ENCODE measurements around the gene ATXN7. TPM values are rescaled to one million over a fixed set of nuclear protein-coding genes. Genes with fewer than 3 reads are reported as not detected.

The ATXN7 gene
- total RNA-seq, 2 experiments from 2014 or later: 59.5 to 61.2 TPM

GRCh38 chr3:64026346-64026745 is 162.7 kb downstream of the ATXN7 start:
- peaks cover 12% of the 10 kb centered on the region for H3K36me3 Mint-ChIP-seq (ENCODE audit: low read depth)
- peaks cover 25% of the 10 kb centered on the region for H3K27me3 Mint-ChIP-seq
- no peak for DNase-seq
- POLR2A ChIA-PET: no interaction called here
- H3K9me3 Mint-ChIP-seq: no peaks in the 10 kb centered on the region
- H3K27ac Mint-ChIP-seq: no peak overlapping the region
- no peak overlapping the region for H3K4me3 Mint-ChIP-seq
- CTCF ChIA-PET: interaction anchor here (1.1 kb wide), 1 partner anchor 23 kb away, joined by 3 read pairs; no protein-coding TSS in a partner anchor
- peaks cover 31% of the 10 kb centered on the region for H3K4me1 Mint-ChIP-seq

DNA sequence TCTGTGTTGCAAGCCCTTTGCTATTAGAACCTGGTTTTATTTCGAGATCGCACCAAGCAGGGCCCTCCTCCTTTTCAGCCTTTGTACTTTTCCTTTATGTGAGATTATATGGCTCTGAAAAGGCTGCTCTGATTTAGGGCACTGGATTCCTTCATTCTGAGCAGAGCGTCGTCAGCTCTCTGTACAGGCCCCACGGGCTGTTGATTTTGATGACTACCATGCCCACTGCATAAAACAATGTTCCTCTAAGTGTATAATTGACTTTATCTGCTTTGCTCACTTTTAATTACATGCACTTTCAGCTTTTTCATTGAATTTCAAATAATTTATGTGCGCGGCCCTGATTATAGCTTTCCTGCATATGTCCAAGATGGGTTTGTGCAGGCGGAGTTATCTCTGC is 164.0 kb downstream of the ATXN7 start:
- Mint-ChIP-seq H3K4me3 (no peak overlapping the region), H3K27ac (no peak overlapping the region), H3K27me3 (peaks cover 25% of the 10 kb centered on the region), H3K36me3 (ENCODE audit: low read depth) (no peaks in the 10 kb centered on the region), H3K9me3 (no peaks in the 10 kb centered on the region), H3K4me1 (peaks cover 19% of the 10 kb centered on the region)
- ChIA-PET POLR2A (no interaction called here), CTCF (no interaction called here)
- DNase-seq: no peak

DNA sequence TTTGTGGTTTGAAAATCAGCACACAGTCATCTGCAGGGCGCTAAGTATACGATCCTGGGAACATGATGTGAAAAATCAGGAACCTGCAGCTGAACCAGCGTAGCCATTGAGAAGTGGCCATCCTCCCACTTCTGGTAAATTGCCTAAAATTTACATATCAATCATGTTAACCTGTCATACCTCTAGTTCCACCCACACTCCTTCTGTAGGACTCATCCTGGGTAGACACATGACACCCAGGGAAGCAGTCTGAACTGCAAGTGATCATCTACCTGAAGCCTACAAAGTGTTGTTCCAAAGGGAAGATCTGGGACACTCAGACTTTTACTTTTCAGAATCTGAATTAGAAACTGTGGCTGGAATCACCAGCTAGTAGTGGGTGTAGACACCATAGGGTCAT is 165.1 kb downstream of the ATXN7 start:
- ChIA-PET CTCF (interaction anchor here (3.6 kb wide), 1 partner anchor 455 kb away, joined by 28 read pairs; no protein-coding TSS in a partner anchor), POLR2A (no interaction called here)
- no peak overlapping the region for H3K4me3 Mint-ChIP-seq
- H3K27me3 Mint-ChIP-seq: peaks cover 25% of the 10 kb centered on the region
- peaks cover 15% of the 10 kb centered on the region for H3K4me1 Mint-ChIP-seq
- no peaks in the 10 kb centered on the region for H3K36me3 Mint-ChIP-seq (ENCODE audit: low read depth)
- H3K9me3 Mint-ChIP-seq: no peaks in the 10 kb centered on the region
- no peak overlapping the region for H3K27ac Mint-ChIP-seq
- DNase-seq: no peak

DNA sequence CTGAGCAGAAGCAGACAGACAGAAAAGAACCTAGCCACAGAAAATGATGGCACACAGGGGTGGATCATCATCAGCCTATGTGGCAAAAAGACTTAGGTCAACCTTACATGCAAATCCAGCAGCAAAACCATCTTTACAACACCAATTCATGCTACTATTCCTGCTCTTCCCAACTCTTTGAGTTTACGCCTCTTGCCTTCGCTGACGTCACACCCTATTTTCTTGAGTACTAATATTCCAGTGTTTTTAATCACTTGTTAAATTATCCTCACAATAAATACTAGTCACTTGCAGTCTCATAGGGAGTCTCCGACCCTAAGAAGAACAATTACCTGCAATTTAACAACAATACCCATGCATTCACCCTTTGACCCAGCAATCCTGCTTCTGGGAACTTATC is 165.6 kb downstream of the ATXN7 start:
- Mint-ChIP-seq H3K36me3 (ENCODE audit: low read depth) (no peaks in the 10 kb centered on the region), H3K4me1 (peaks cover 10% of the 10 kb centered on the region), H3K4me3 (no peak overlapping the region), H3K27ac (no peak overlapping the region), H3K27me3 (peaks cover 27% of the 10 kb centered on the region), H3K9me3 (no peaks in the 10 kb centered on the region)
- CTCF ChIA-PET: interaction anchor here (0.7 to 3.6 kb wide), 5 partner anchors 10 to 455 kb away, joined by 3 to 28 read pairs (median 5); no protein-coding TSS in a partner anchor
- POLR2A ChIA-PET: no interaction called here
- DNase-seq: no peak

GRCh38 chr3:64030741-64031140 is 167.1 kb downstream of the ATXN7 start:
- peak; percentile 71 for DNase-seq
- Mint-ChIP-seq H3K9me3 (no peaks in the 10 kb centered on the region), H3K36me3 (ENCODE audit: low read depth) (no peaks in the 10 kb centered on the region), H3K4me3 (peak overlapping the region; percentile 63), H3K27me3 (peaks cover 32% of the 10 kb centered on the region), H3K27ac (peak overlapping the region; percentile 41), H3K4me1 (peaks cover 8% of the 10 kb centered on the region)
- ChIA-PET POLR2A (no interaction called here), CTCF (interaction anchor here (0.7 to 3.6 kb wide), 18 partner anchors 9 to 618 kb away, joined by 3 to 28 read pairs (median 4); no protein-coding TSS in a partner anchor)

- Mint-ChIP-seq H3K9me3 (no peaks in the 10 kb centered on the region), H3K27me3 (peaks cover 33% of the 10 kb centered on the region), H3K27ac (no peak overlapping the region), H3K4me1 (peaks cover 8% of the 10 kb centered on the region), H3K36me3 (ENCODE audit: low read depth) (no peaks in the 10 kb centered on the region), H3K4me3 (no peak overlapping the region)
- no peak for DNase-seq
- CTCF ChIA-PET: interaction anchor here (0.7 to 3.6 kb wide), 8 partner anchors 37 to 499 kb away, joined by 3 to 28 read pairs (median 4); no protein-coding TSS in a partner anchor
- POLR2A ChIA-PET: no interaction called here
Measured at GRCh38 chr3:64031540-64032508, 168.2 kb downstream of the ATXN7 start.

GRCh38 chr3:64033069-64033468 is 169.4 kb downstream of the ATXN7 start:
- CTCF ChIA-PET: interaction anchor here (0.9 kb wide), 1 partner anchor 9 kb away, joined by 3 read pairs; the partner anchor contains the start of gene PSMD6
- no peak overlapping the region for H3K27ac Mint-ChIP-seq
- POLR2A ChIA-PET: no interaction called here
- peaks cover 24% of the 10 kb centered on the region for H3K27me3 Mint-ChIP-seq
- no peak overlapping the region for H3K4me3 Mint-ChIP-seq
- no peak for DNase-seq
- no peaks in the 10 kb centered on the region for H3K9me3 Mint-ChIP-seq
- peaks cover 8% of the 10 kb centered on the region for H3K4me1 Mint-ChIP-seq
- H3K36me3 Mint-ChIP-seq (ENCODE audit: low read depth): no peaks in the 10 kb centered on the region

DNA sequence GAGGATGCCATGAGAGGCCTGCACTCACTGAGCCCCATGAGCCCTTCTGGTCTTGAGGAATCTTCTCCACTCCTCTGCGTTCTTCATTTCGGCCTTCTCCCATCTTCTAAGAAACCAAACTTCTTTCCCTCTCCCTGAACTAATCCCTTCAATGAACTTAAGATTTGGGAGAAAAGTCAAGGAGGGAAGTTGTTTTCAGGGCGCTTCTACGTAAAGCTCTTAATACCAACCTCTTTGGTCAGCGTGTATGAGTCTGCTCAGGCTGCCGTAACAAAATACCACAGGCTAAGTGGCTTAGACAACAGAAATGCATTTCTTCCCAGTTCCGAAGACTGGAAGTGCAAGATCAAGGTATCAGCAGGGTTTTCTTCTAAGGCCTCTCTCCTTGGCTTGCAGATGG is 173.4 kb downstream of the ATXN7 start:
- POLR2A ChIA-PET: no interaction called here
- no peaks in the 10 kb centered on the region for H3K9me3 Mint-ChIP-seq
- H3K4me1 Mint-ChIP-seq: no peaks in the 10 kb centered on the region
- peaks cover 27% of the 10 kb centered on the region for H3K27me3 Mint-ChIP-seq
- DNase-seq: no peak
- CTCF ChIA-PET: no interaction called here
- H3K27ac Mint-ChIP-seq: no peak overlapping the region
- no peak overlapping the region for H3K4me3 Mint-ChIP-seq
- no peaks in the 10 kb centered on the region for H3K36me3 Mint-ChIP-seq (ENCODE audit: low read depth)

DNA sequence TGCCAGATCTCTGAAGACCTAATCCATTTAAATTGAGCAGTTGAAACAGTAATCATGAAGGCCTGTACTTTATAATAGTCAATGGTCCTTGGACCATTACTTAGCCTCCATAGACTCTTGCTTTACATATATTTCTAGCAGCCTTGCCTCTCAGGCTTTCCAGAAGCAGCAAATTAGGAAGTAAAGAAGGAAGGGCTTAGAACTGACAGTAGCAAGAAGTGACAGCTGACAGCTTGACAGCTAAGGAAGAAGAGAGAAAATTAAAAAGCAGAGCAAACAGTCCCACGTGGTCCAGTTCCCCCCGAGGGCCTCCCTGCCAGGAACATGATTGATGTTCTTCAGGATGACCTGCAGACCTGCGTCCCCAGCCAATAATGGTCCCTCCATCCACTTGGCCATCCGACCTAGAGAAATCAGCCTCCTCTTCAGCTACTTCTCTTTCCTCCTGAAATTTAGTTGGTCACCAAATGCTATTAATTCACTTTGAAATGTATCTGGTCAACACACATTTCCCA is 174.6 kb downstream of the ATXN7 start:
- no peaks in the 10 kb centered on the region for H3K4me1 Mint-ChIP-seq
- no peaks in the 10 kb centered on the region for H3K36me3 Mint-ChIP-seq (ENCODE audit: low read depth)
- H3K27me3 Mint-ChIP-seq: peaks cover 31% of the 10 kb centered on the region
- H3K4me3 Mint-ChIP-seq: no peak overlapping the region
- no peaks in the 10 kb centered on the region for H3K9me3 Mint-ChIP-seq
- no peak overlapping the region for H3K27ac Mint-ChIP-seq
- POLR2A ChIA-PET: no interaction called here
- DNase-seq: no peak
- CTCF ChIA-PET: interaction anchor here (0.8 to 1.8 kb wide), 2 partner anchors 8 to 425 kb away, joined by 3 to 5 read pairs; no protein-coding TSS in a partner anchor

DNA sequence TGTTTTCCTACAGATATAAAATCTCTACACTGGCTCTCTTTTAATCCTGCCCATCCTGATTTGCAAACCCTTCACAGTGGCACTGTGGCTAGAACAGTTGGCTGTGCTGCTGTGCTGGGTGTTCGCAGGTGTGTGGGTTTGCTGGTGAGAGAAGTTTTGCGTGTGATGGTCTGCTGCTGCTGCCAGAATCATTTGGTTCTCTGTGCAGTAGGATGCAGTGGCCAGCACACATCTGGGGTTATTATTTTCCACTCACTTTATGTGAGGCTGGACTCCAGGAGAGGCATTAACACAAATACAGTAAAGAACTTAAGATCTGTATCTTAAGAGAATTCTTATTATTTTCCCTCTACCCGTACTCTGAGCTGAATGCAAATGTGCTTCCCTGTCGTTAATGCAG is 175.7 kb downstream of the ATXN7 start:
- POLR2A ChIA-PET: no interaction called here
- no peaks in the 10 kb centered on the region for H3K4me1 Mint-ChIP-seq
- H3K9me3 Mint-ChIP-seq: no peaks in the 10 kb centered on the region
- CTCF ChIA-PET: interaction anchor here (1.8 kb wide), 1 partner anchor 9 kb away, joined by 5 read pairs; no protein-coding TSS in a partner anchor
- no peak for DNase-seq
- H3K27me3 Mint-ChIP-seq: peaks cover 30% of the 10 kb centered on the region
- H3K36me3 Mint-ChIP-seq (ENCODE audit: low read depth): no peaks in the 10 kb centered on the region
- H3K4me3 Mint-ChIP-seq: no peak overlapping the region
- H3K27ac Mint-ChIP-seq: no peak overlapping the region

DNA sequence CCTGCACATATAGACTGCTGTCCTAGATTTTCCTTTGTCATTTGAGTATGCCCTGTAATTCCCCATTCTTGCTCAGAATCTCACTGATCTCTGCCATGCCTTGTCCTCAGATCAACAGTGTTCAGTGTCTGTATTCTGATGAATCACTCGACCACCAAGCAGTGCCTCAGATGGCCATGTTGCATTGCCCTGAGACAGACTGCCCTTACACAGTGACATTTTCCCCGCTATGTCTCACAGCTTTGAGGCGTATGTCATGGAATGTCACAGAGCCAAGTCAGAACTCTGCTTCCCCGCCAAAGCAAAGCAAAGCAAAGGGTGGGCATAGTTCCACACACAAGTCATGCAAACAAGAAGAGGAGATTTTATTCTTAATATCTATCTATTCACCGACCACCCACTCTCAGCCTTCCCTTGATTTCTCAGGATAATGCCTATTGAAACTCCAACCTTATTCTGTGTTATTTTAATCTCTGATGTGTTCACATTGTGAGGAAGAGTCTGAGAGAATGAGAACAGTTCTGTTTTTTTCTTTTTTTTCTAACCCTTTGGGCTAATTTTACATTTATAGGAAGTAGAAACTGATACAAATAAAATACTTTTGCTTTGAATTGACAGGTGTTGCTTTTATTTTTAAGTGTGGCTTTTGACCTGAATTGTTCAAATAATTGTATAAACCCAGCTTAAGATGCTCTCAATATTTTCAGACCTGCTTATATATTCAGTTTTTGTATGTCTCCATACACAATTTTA is 176.5 kb downstream of the ATXN7 start:
- H3K4me3 Mint-ChIP-seq: no peak overlapping the region
- ChIA-PET POLR2A (no interaction called here), CTCF (interaction anchor here (1.8 kb wide), 1 partner anchor 10 kb away, joined by 5 read pairs; no protein-coding TSS in a partner anchor)
- H3K27ac Mint-ChIP-seq: no peak overlapping the region
- H3K4me1 Mint-ChIP-seq: no peaks in the 10 kb centered on the region
- DNase-seq: no peak
- H3K27me3 Mint-ChIP-seq: peaks cover 28% of the 10 kb centered on the region
- H3K36me3 Mint-ChIP-seq (ENCODE audit: low read depth): no peaks in the 10 kb centered on the region
- no peaks in the 10 kb centered on the region for H3K9me3 Mint-ChIP-seq

- no peak overlapping the region for H3K4me3 Mint-ChIP-seq
- H3K4me1 Mint-ChIP-seq: no peaks in the 10 kb centered on the region
- POLR2A ChIA-PET: no interaction called here
- no peak for DNase-seq
- H3K27ac Mint-ChIP-seq: no peak overlapping the region
- H3K36me3 Mint-ChIP-seq (ENCODE audit: low read depth): no peaks in the 10 kb centered on the region
- CTCF ChIA-PET: no interaction called here
- peaks cover 33% of the 10 kb centered on the region for H3K27me3 Mint-ChIP-seq
- H3K9me3 Mint-ChIP-seq: no peaks in the 10 kb centered on the region
Measured at GRCh38 chr3:64042952-64043351, 179.3 kb downstream of the ATXN7 start.

GRCh38 chr3:64046592-64046991 is 182.9 kb downstream of the ATXN7 start:
- Mint-ChIP-seq H3K36me3 (ENCODE audit: low read depth) (no peaks in the 10 kb centered on the region), H3K4me1 (peaks cover 7% of the 10 kb centered on the region), H3K4me3 (no peak overlapping the region), H3K27me3 (peaks cover 18% of the 10 kb centered on the region), H3K27ac (no peak overlapping the region), H3K9me3 (no peaks in the 10 kb centered on the region)
- POLR2A ChIA-PET: no interaction called here
- DNase-seq: no peak
- CTCF ChIA-PET: no interaction called here
